GM11168 (cell line): ENCODE results near the gene TCF4.

Experiments
- in situ Hi-C: fragments of 300-500 bp; cut with MboI; formaldehyde crosslinking; loops from one replicate; pipeline ENCODE4 v1.12.0; 2022; ENCODE audit warnings: low sequenced_read_pairs; ENCODE audit not compliant: unreplicated experiment

Gene TCF4

DNA sequence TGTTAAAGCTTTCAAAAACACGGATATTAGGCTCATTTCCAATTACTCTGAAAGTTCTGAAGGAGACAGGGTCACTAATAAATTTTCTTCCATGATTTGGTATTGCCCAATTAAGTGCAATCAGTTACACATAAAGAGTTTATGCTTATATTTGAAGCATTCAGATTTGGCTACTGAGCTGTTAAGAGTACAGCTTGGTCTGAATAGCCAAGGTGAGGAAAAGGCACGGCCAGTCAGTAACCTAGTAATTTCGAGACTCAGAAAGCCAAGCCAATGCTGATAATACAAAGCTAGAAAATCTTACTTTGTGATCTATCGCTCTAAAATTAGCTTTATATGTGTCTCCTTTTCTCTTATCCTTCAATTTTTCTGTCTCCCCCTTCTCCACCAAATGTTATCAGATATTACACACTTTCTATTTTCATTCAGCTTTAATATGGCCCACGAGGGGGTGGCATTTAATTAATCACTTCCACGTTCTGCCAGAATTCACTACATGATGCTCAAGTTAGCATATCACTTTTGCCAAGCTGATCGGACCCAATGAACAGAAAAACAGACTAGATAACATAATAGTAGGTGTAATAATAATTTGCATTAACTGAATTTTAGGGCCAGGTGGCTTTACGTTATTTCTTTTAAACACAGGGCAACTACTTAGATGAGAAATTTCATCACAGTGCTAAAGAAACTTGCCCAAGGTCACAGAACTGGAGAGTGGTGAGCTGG is 138.4 kb downstream of the TCF4 start:
- in situ Hi-C loops, result no loop called here

DNA sequence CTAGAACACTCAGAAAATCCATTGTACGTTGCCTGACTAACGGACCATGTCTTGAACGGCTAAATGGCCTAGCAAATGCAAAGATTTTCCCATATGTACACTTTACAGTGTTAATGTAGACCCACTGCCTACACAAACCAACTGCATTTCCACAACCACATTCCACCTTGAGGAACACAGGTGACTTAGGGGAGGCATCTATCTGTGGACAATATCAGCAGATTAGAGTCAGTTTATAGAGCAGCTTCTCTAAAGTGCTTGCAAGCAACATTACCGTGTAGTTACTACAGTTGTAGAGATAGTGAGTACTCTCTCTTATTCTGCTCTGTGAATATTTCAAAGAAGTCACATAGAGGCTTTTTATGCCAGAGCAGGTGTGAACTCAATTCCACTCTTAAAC is 139.6 kb downstream of the TCF4 start:
- in situ Hi-C loops, result no loop called here

DNA sequence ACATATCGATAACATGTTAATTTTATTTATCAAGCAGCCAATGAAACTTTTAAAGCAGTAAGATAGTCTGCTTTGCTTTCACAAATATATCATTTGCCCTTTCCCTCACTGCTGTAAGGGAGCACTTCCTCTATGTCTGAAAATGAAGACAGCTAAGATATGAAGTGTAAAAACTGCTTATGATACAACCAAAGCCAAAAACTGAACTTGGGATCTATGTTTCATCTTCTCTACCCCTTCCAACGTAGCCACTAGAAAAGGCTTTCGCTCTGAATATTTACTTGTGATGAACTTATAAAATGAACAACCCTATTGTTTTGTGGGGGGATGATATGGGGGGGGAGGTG is 140.3 kb downstream of the TCF4 start:
- in situ Hi-C loops, result no loop called here

DNA sequence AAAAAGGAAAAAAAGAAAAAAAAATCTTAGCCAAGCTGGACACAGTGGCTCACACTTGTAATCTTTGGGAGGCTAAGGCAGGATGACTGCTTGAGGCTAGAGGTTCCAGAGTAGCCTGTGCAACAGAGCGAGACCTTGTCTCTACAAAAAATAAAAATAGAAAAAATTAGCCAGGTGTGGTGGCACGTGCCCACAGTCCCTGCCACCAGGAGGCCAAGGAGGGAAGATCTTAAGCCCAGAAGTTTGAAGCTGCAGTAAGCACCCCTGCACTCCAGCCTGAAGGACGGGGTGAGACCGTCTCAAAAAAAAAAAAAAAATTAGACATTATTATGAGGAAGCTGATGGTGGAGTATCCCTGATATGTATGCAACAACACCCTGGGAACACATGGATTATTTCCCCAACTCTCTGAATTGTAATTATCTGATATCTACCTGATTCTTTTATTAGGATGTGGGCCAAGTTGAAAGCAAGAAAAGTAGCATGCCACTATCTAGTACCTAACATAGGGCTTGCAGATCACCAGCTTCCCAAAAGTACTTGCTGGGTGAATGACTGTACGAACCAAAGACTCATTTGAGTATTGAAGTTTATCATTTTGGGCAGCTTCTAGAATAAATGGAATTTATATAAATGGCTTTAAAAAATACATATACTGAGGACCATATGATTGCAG is 140.9 kb downstream of the TCF4 start:
- in situ Hi-C loops, result no loop called here

- in situ Hi-C loops, result no loop called here
Measured at GRCh38 chr18:55444536-55444935, 143.5 kb downstream of the TCF4 start.

- in situ Hi-C loops, result no loop called here
Measured at GRCh38 chr18:55443776-55444175, 144.2 kb downstream of the TCF4 start.

DNA sequence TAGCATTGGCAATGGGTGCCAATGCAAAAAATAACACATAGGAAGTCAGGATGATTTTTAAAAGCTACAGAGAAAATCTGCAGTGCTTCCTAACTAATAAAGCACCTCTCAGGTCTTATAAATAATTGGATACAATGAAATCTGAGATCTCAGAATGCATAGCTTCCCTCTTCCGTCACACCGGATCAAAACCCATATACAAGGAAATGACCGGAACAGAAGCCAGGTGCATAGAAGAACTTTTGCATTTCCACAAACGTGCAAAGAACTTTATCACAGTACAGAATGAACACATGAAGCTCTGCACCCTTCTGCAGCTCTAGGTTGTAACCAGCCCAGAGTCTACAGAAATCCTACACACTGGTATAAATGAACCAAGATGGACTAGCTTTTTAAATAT is 145.4 kb downstream of the TCF4 start:
- in situ Hi-C loops, result no loop called here

GRCh38 chr18:55440988-55441387 is 147.0 kb downstream of the TCF4 start:
- in situ Hi-C loops, result no loop called here

- in situ Hi-C loops, result no loop called here
Measured at GRCh38 chr18:55439056-55439455, 148.9 kb downstream of the TCF4 start.

- in situ Hi-C loops, result no loop called here
Measured at GRCh38 chr18:55435592-55435991, 152.4 kb downstream of the TCF4 start.

DNA sequence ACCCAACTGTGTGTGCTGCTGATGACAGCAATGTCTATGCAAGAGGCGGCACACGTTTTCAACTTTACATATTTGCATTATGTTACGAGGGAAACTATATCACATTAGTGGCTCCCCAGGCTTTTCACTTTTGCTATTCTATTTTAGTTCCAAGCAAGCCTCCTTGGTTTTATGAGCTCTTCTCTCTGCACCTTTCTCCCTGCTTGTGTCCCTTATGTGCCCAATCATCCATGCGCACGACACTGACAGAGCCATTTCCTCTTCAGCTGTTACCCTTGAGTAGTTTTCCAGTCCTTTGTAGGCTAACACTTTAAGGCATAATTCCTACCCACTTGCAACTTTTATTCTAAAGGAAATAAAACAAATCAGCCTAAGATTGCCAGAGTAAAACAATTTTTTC is 154.3 kb downstream of the TCF4 start:
- in situ Hi-C loops, result no loop called here

DNA sequence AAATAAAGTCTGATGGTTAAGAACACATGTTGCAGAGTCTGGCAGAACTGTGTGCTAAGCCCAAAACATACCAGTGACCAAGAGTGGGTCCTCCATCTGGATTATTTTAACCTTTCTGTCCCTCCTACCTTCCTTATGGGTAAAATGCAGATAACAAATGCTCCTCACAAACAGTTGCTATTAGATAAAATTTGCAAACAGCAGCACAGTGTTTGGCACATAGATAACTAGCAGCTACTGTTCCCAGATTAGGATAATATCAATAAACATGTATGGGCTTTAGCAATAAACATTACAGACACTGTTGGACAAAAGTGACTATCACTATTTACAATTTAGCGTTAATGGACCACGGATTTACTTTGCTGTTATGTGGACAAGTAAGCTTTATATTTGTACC is 154.9 kb downstream of the TCF4 start:
- in situ Hi-C loops, result no loop called here

DNA sequence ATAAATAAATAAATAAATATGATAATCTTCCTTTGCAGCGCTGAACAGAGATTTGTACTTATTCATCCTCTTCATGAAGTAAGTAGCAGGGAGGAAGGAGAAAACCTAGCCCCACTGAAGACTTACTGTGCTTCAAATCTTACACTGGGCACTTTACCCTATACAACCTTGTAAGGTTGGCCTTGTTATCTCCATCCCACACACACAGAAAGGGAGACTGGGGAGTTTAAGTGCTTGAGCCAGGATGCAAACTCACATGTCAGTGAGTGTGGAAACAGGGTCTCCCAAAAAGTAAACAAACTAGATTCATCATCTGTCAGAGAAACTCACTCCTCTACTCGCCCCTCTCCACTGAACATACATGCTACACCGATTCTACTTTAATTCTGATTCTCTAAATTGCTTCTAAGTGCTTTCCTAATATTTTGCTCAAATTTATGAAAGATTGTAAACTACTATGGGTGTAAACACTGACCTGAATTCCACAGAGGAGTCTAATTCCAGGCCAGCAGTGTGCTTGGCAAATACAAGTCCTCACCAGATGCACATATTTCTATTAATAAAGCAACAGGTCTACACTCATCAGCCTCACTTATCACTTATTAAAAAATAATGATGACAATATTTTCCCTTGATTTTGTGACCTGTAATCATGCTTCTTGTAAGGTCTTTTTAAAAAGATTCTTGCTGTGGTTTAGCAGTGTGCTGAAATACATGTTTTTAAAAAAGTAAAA is 155.5 kb downstream of the TCF4 start:
- in situ Hi-C loops, result no loop called here

DNA sequence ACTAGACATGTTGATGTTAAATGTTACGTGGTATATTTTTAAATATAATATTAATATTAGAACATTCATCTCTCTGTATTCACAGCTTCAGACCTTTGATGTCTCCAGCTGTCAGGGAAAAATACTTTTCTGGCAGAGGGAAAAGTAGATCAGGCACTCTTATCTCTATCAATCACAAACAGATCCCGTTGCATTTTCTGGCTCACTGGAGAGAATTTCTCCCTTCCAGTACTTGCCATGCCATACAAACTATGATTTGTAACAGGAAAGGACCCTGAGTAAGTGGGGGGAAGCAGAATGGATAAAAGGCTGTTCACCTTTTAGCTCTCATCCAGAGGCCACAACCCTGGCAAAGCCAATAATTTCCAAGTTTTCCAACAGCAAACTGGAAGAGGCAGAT is 158.0 kb downstream of the TCF4 start:
- in situ Hi-C loops, result no loop called here

- in situ Hi-C loops, result no loop called here
Measured at GRCh38 chr18:55427951-55428350, 160.0 kb downstream of the TCF4 start.

- in situ Hi-C loops, result no loop called here
Measured at GRCh38 chr18:55425698-55426097, 162.3 kb downstream of the TCF4 start.

GRCh38 chr18:55422456-55423180 is 165.4 kb downstream of the TCF4 start:
- in situ Hi-C loops, result loop anchor here (25.0 kb wide), 2 partner anchors 365 to 1140 kb away; no protein-coding TSS in a partner anchor

GRCh38 chr18:55421615-55422419 is 166.2 kb downstream of the TCF4 start:
- in situ Hi-C loops, result loop anchor here (25.0 kb wide), 2 partner anchors 365 to 1140 kb away; no protein-coding TSS in a partner anchor

DNA sequence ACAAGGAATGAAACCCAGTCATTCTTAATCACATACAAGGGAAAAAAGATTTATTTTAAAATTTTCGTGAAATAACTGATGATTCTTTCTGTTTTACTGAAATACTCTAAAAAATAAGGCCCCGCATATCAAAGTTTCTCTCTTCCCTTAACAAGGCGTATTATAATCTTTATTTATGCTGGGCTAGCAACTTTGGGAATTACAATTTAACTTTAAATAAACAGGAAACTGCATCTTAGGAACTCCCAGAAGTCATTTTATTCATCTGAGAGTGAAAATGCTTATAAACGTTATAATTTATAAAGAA is 166.7 kb downstream of the TCF4 start:
- in situ Hi-C loops, result loop anchor here (25.0 kb wide), 2 partner anchors 366 to 1141 kb away; no protein-coding TSS in a partner anchor
